Heart left ventricle (tissue), 16 donors: ENCODE measurements around the gene AJUBA. TPM values are rescaled to one million over a fixed set of nuclear protein-coding genes. Genes with fewer than 3 reads are reported as not detected.

Source experiments
- ATAC-seq, 4 donors: fragments of 200-7000 bp; cut with Tn5 transposase; one replicate each; pipeline ENCODE4 v1.9.1; 2020 to 2022; ENCODE audit warnings: moderate library complexity in 4 of 4, mild to moderate bottlenecking in 3 of 4, moderate number of reproducible peaks in 1 of 4
- DNase-seq, 5 donors: peaks; one replicate each; pipeline ENCODE4 v3.0.0-alpha.2; 2020
- H3K27ac ChIP-seq, 12 donors: fragments of 200-600 bp; sonication (generic) in 4 of 12; one replicate each; pipeline versions ENCODE4 v1.5.0 to v1.8.0; 2016 to 2022; ENCODE audit warnings: mild to moderate bottlenecking in 2 of 12
- H3K27me3 ChIP-seq, 9 donors: fragments of 200-600 bp; sonication (generic) in 2 of 9; one replicate each; pipeline versions ENCODE4 v1.5.1 to v1.8.0; 2016 to 2022; ENCODE audit warnings: mild to moderate bottlenecking in 3 of 9
- H3K36me3 ChIP-seq, 9 donors: fragments of 200-600 bp; sonication (generic) in 2 of 9; one replicate each; pipeline versions ENCODE4 v1.5.0 to v1.8.0; 2018 to 2022; ENCODE audit warnings: mild to moderate bottlenecking in 2 of 9
- H3K4me1 ChIP-seq, 12 donors: fragments of 200-600 bp; sonication (generic) in 4 of 12; one replicate each; pipeline versions ENCODE4 v1.5.0 to v1.8.0; 2016 to 2022; ENCODE audit warnings: mild to moderate bottlenecking in 3 of 12
- H3K4me3 ChIP-seq, 12 donors: fragments of 200-600 bp; sonication (generic) in 4 of 12; one replicate each; pipeline versions ENCODE4 v1.5.0 to v1.8.0; 2017 to 2022; ENCODE audit warnings: mild to moderate bottlenecking in 9 of 12, moderate library complexity in 4 of 12
- H3K9me3 ChIP-seq, 12 donors: fragments of 200-600 bp; sonication (generic) in 4 of 12; one replicate each; pipeline versions ENCODE4 v1.5.0 to v1.8.0; 2016 to 2022; ENCODE audit warnings: mild to moderate bottlenecking in 1 of 12
- CTCF ChIP-seq, 12 donors: fragments of 200-600 bp; sonication (generic) in 4 of 12; IDR thresholded peaks; one replicate each; pipeline versions ENCODE4 v1.5.0 to v1.8.0; 2018 to 2022; ENCODE audit warnings: antibody characterized with exemption in 12 of 12, mild to moderate bottlenecking in 5 of 12
- POLR2A ChIP-seq, 2 donors: fragments of 450-650 bp; IDR thresholded peaks; one replicate each; pipeline ENCODE4 v1.6.1; 2017; ENCODE audit warnings: antibody characterized with exemption in 2 of 2, mild to moderate bottlenecking in 2 of 2, moderate library complexity in 2 of 2
- WGBS, 4 donors: extraction: QIAGEN DNeasy Blood & Tissue Kit in 2 of 4; methylation state at CpG; one replicate each; pipeline versions ENCODE4 v1.1.5 to v1.1.7; 2013 to 2018; 5-methylcytosine and 5-hydroxymethylcytosine counted together
- intact Hi-C, 10 donors: fragments of 100-400 bp; cut with DNase I; formaldehyde crosslinking; loops; one replicate each; pipeline versions ENCODE4 v1.11.1 to v1.14.2; 2022
- polyA plus RNA-seq, 2 donors: library from polyadenylated mRNA; stranded (reverse); fragments of 200-250 nt; gene quantifications; one replicate each; pipeline ENCODE4 v1.2.3, GENCODE V29; 2013
- total RNA-seq, 9 donors: library from RNA; depleted of rRNA in 2 of 9; stranded (reverse); fragments of >200 nt in 2 of 9; fragmentation: NEBNext Ultra II Directional in 3 of 9; extraction: Animal tissue kit (Norgen Biotek cat#: 25700) in 3 of 9; gene quantifications; one replicate each; pipeline versions ENCODE4 v1.1.0 to v1.2.4, GENCODE V29; 2016 to 2023
- donor health status: ischemic (EF 13 %, LVEDD 7.1; RV severe dilation, severe dysfunction).
- donor health status: healthy with polysubstance abuse.
- donor health status: DM: no; HTN: yes; CAD: no.
- donor health status: DM: no; HTN: no; CAD: no.
- donor health status: ischemic (EF 25% LVEDD 6.9; RV normal size, moderate dysfunction).
- donor health status: ischemic (EF 25% LVEDD 5.7; RV mildly dilated, moderate dysfunction).
- donor health status: healthy.
- donor health status: DM: yes; HTN: yes; CAD: no.
- donor health status: ischemic (EF 35%, LVEDD 5.7; RV mildly dilated, moderate dysfunction).
- donor health status: nonischemic (EF 11% LVEDD 7.7; RV severe dilation, severe dysfunction).
- donor health status: DM: yes; HTN: yes; CAD: no.
- donor health status: PGD.
- donor health status: ischemic (EF 29% LVEDD 5.4; RV normal size, mild dysfunction).
- donor health status: nonischemic (EF 23%, LVEDD 6.1; RV moderate dilation, normal function).

The AJUBA gene
- total and polyA plus RNA-seq, 11 donors: 5.6 to 18.0 (median 9.9) TPM

- DNase-seq: no peak
- Histone ChIP-seq H3K9me3 (no peaks in the 10 kb centered on the region), H3K27ac (no peak overlapping the region), H3K27me3 (no peaks in the 10 kb centered on the region), H3K36me3 (peaks cover 0 to 60% (median 50%) of the 10 kb centered on the region in 9 donors), H3K4me3 (no peak overlapping the region), H3K4me1 (peaks cover 0 to 23% (median 4%) of the 10 kb centered on the region in 12 donors)
- WGBS, 4 donors: 66 to 77% (median 73%) methylated on average over 4 of the region's 4 CpGs
- ATAC-seq: peak in 1 of 4 donors; percentile 19
- no peak for TF ChIP-seq CTCF (IDR thresholded peaks at IDR 0.05)
- TF ChIP-seq POLR2A (IDR thresholded peaks at IDR 0.05): no peak
- intact Hi-C loops: no loop called here
Measured at GRCh38 chr14:23025151-23025814, 42.9 kb upstream of the AJUBA start.

DNA sequence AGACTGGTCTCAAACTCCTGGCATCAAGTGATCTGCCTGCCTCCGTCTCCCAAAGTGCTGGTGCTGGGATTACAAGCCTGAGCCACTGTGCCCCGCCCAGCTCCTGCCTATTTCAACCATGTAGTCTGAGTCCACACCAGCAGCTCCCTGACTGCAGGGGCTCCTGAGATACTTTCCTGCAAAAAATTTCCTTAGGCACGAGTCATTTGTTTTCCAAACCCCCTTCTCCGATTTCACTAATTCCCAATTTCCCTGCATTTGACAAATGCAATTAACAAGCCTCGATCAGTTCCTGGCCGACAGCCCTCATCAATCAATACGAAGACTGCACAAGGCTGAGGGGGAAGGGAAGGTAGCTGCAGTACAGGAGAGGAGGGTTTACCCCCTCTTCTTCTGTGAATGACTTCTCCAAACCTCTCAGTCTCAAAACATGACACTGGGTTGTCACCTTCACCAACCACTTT, 42.3 kb upstream of the AJUBA start:
- no peak for TF ChIP-seq CTCF (IDR thresholded peaks at IDR 0.05)
- TF ChIP-seq POLR2A (IDR thresholded peaks at IDR 0.05): no peak
- no peak overlapping the region for H3K27ac ChIP-seq
- ATAC-seq (no peak), DNase-seq (no peak)
- no peak overlapping the region for H3K4me3 ChIP-seq
- 75 to 89% (median 75%) methylated on average over 7 of the region's 7 CpGs for WGBS, 4 donors
- H3K36me3 ChIP-seq: peaks cover 0 to 56% (median 48%) of the 10 kb centered on the region in 9 donors
- no peaks in the 10 kb centered on the region for H3K27me3 ChIP-seq
- intact Hi-C loops: no loop called here
- H3K4me1 ChIP-seq: peaks cover 0 to 23% (median 4%) of the 10 kb centered on the region in 12 donors
- no peaks in the 10 kb centered on the region for H3K9me3 ChIP-seq

DNA sequence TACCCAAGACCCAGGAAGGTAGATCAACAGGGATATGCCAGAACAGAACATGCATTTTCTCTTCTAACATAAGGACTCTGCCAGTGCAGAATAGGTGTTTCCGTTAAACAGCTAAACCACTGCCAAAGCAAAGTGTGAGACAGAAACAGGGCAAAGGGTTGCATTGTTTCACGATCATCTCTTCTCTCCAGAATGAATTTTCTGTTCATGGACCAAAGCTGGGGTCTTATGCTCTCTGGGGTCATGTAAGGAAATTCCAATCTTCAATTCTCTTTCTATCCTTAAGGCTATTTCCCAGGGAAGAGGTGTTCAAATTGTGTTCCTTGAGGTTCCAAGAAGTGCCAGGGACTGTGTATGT, 41.4 kb upstream of the AJUBA start:
- no peaks in the 10 kb centered on the region for H3K9me3 ChIP-seq
- WGBS, 4 donors: 89 to 96% (median 95%) methylated on average over 2 of the region's 2 CpGs
- ATAC-seq (no peak), DNase-seq (no peak)
- H3K4me1 ChIP-seq: peaks cover 0 to 17% (median 3%) of the 10 kb centered on the region in 12 donors
- H3K27ac ChIP-seq: no peak overlapping the region
- H3K36me3 ChIP-seq: peaks cover 0 to 48% (median 40%) of the 10 kb centered on the region in 9 donors
- H3K4me3 ChIP-seq: no peak overlapping the region
- intact Hi-C loops: no loop called here
- TF ChIP-seq CTCF (IDR thresholded peaks at IDR 0.05) (no peak), POLR2A (IDR thresholded peaks at IDR 0.05) (no peak)
- no peaks in the 10 kb centered on the region for H3K27me3 ChIP-seq

DNA sequence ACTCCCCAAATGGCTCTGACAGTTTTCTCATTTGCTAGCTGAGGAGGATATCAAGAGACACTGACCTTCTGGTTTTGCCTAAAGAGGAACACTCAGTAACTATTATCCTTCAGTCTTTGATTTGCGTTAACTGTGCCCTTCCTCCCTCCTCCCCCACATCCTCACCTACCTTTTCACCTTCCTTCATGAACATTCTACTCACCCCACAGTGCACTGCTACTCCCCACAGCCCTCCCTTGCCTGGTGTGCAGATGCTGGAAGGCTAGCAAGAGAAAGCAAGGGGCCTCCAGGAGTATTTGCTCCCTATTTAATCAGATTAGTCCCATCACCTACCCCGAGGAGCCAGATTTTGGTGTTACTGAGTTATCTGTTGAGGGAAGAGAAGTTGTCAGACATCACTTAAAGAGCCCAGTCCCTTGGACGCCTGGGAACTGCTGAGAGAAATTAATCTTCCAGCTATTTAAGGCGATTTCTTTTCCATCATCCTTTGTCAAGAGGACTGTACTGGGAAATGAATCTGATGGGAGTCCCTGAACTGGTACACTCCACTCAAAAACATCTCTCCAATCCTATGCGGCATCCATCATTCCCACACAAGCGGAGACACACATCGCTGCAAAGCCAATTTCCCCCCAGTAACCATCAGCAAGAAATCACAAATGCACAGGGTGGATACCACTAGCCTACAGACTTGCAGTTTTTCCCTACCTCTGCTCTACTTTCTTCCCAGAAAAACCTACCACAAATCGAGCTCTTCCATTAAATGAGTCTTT, 40.9 kb upstream of the AJUBA start:
- no peak for DNase-seq
- H3K4me1 ChIP-seq: peaks cover 0 to 13% (median 0%) of the 10 kb centered on the region in 12 donors
- intact Hi-C loops: no loop called here
- ATAC-seq: no peak
- TF ChIP-seq POLR2A (IDR thresholded peaks at IDR 0.05) (no peak), CTCF (IDR thresholded peaks at IDR 0.05) (no peak)
- H3K9me3 ChIP-seq: no peaks in the 10 kb centered on the region
- peaks cover 0 to 42% (median 34%) of the 10 kb centered on the region in 9 donors for H3K36me3 ChIP-seq
- no peaks in the 10 kb centered on the region for H3K27me3 ChIP-seq
- no peak overlapping the region for H3K4me3 ChIP-seq
- no peak overlapping the region for H3K27ac ChIP-seq
- WGBS, 4 donors: 80 to 82% (median 81%) methylated on average over 8 of the region's 8 CpGs
